Measurements from ENCODE around the gene MAPK1. TPM values are rescaled to one million over a fixed set of nuclear protein-coding genes. Genes with fewer than 3 reads are reported as not detected.
"Not testable (repeated sequence)": the region's sequence is repeated elsewhere in the genome, so short reads cannot be mapped to it uniquely, and the experiment has no call there.

Gene MAPK1
- total RNA-seq, 1 donor from 2014 or later = 119 TPM

DNA sequence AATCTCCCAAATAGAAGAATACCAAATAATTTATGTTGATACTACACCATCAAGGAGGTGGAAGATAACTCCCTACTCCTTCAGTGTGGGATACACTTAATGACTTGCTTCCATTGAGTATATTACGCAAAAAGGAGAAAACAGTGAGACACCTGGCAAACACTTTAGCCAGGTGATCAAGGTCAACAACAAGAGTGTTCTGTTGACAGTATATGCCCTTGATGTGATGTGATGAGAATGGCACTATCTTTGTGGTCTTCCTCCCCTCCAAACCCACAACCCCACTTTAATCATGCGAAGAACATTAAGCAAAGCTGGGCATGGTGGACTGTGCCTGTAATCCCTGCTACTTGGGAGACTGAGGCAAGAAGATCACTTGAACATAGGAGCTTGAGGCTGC, 26.0 kb downstream of the MAPK1 start:
- no peak for DNase-seq (ENCODE audit: low spot score)
- Mint-ChIP-seq H3K4me3 (ENCODE audit: unreplicated experiment) (no peak overlapping the region), H3K36me3 (ENCODE audit: low read depth, unreplicated experiment) (peaks cover under 1% of the 10 kb centered on the region), H3K9me3 (ENCODE audit: unreplicated experiment) (no peaks in the 10 kb centered on the region), H3K4me1 (ENCODE audit: unreplicated experiment) (peaks cover 13% of the 10 kb centered on the region), H3K27me3 (ENCODE audit: unreplicated experiment) (peaks cover 5% of the 10 kb centered on the region), H3K27ac (ENCODE audit: unreplicated experiment) (no peak overlapping the region)
- TF ChIP-seq, protein P1, sequence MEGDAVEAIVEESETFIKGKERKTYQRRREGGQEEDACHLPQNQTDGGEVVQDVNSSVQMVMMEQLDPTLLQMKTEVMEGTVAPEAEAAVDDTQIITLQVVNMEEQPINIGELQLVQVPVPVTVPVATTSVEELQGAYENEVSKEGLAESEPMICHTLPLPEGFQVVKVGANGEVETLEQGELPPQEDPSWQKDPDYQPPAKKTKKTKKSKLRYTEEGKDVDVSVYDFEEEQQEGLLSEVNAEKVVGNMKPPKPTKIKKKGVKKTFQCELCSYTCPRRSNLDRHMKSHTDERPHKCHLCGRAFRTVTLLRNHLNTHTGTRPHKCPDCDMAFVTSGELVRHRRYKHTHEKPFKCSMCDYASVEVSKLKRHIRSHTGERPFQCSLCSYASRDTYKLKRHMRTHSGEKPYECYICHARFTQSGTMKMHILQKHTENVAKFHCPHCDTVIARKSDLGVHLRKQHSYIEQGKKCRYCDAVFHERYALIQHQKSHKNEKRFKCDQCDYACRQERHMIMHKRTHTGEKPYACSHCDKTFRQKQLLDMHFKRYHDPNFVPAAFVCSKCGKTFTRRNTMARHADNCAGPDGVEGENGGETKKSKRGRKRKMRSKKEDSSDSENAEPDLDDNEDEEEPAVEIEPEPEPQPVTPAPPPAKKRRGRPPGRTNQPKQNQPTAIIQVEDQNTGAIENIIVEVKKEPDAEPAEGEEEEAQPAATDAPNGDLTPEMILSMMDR (IDR thresholded peaks at IDR 0.05; ENCODE audit: unreplicated experiment) = no peak

DNA sequence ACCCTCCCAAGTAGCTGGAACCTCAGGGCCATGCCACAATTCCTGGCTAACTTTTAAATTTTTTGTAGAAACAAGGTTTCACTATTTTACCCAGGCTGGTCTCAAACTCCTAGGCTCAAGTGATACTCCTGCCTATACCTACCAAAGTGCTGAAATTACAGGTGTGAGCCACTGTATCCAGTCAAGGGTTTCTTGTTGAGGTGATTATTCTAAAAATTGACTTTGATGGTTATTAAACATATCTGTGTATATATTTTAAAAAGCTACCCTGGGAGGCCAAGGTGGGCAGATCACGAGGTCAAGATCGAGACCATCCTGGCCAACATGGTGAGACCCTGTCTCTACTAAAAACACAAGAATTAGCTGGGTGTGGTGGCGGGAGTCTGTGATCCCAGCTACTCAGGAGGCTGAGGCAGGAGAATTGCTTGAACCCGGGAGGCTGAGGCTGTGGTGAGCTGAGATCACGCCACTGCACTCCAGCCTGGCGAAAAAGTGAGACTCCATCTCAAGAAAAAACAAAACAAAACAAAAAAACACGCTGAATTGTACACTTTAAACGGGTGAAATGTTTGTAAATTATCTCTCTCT, 27.1 kb downstream of the MAPK1 start:
- Mint-ChIP-seq H3K27me3 (ENCODE audit: unreplicated experiment) (peaks cover 5% of the 10 kb centered on the region), H3K27ac (ENCODE audit: unreplicated experiment) (no peak overlapping the region), H3K4me3 (ENCODE audit: unreplicated experiment) (no peak overlapping the region), H3K4me1 (ENCODE audit: unreplicated experiment) (peaks cover 20% of the 10 kb centered on the region), H3K9me3 (ENCODE audit: unreplicated experiment) (no peaks in the 10 kb centered on the region), H3K36me3 (ENCODE audit: low read depth, unreplicated experiment) (no peaks in the 10 kb centered on the region)
- TF ChIP-seq, protein P1 (IDR thresholded peaks at IDR 0.05; ENCODE audit: unreplicated experiment) = no peak
- no peak for DNase-seq (ENCODE audit: low spot score)

DNA sequence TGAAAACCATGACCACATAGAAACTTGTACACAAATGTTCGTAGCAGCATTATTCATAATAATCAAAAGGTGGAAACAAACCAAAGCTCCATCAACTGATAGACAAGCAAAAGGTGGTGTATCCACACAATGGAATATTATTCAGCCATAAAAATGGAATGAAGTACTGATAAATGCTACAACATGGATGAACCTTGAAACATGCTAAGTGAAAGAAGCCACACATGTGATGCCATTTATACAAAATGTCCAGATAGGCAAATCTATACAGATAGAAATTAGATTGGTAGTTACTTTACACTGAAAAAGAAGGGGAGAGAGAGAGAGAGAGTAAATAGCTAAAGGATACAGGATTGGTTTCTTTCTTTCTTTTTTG, 27.7 kb downstream of the MAPK1 start:
- Mint-ChIP-seq H3K36me3 (ENCODE audit: low read depth, unreplicated experiment) (no peaks in the 10 kb centered on the region), H3K4me1 (ENCODE audit: unreplicated experiment) (peaks cover 26% of the 10 kb centered on the region), H3K9me3 (ENCODE audit: unreplicated experiment) (no peaks in the 10 kb centered on the region), H3K27ac (ENCODE audit: unreplicated experiment) (no peak overlapping the region), H3K27me3 (ENCODE audit: unreplicated experiment) (peaks cover 5% of the 10 kb centered on the region), H3K4me3 (ENCODE audit: unreplicated experiment) (no peak overlapping the region)
- TF ChIP-seq, protein P1 (IDR thresholded peaks at IDR 0.05; ENCODE audit: unreplicated experiment) = no peak
- DNase-seq (ENCODE audit: low spot score) = no peak

DNA sequence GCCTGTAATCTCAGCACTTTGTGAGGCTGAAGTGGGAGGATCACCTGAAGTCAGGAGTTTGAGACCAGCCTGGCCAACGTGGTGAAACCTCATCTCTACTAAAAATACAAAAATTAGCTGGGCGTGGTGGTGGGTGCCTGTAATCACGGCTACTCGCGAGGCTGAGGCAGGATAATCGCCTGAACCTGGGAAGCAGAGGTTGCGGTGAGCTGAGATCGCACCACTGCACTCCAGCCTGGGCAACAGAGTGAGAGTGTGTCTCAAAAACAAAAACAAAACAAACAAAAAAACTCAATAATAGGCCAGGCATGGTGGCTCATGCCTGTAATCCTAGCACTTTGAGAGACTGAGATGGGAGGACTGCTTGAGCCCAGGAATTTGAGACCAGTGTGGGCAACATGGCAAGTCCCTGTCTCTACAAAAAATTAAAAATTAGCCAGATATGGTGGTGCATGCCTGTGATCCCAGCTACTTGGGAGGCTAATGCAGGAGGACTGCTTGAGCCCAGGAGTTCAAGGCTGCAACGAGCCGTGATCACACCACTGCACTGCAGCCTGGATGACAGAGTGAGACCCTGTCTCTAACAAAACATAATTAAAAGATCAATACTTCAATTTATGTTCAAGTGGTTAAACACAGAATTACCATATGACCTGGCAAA, 28.2 kb downstream of the MAPK1 start:
- not testable (repeated sequence) for H3K27ac Mint-ChIP-seq (ENCODE audit: unreplicated experiment); H3K27me3 Mint-ChIP-seq (ENCODE audit: unreplicated experiment); H3K9me3 Mint-ChIP-seq (ENCODE audit: unreplicated experiment); DNase-seq (ENCODE audit: low spot score); H3K4me3 Mint-ChIP-seq (ENCODE audit: unreplicated experiment); H3K36me3 Mint-ChIP-seq (ENCODE audit: low read depth, unreplicated experiment)
- peaks cover 29% of the 10 kb centered on the region for H3K4me1 Mint-ChIP-seq (ENCODE audit: unreplicated experiment)

DNA sequence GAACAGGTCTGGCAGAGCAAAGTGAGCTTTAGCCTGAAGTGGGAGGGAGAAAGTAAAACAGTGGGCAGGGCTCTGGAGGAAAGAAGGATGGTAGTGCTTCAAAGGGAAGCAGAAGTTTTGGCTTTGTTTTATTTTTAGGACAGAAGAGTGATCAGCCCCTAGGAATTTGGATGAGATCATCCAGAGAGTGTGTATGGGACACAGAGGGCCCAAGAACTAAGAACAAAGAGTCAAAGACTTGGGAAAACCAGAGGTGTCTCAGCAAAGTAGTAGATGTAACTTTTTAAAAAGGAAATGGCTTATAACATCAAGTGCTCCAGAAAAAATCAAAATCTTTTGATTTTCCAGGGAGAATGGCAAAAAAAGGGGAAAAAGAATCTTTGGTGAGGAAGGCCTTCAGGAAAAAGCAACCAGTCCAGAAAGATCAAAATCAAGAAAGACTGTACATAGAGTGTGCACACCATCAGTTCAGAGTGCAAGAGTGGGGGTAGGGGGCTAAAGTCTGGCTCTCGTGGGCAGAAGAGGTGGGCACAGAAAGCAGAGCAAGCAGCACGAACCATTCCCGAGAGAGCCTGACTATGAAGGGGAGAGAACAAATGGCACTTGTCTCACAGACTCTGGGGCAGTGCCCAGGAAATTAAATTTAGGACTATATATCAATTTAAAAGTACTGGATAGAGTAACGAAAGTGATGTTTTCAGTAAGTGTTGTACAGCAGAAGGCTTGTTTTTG, 30.0 kb downstream of the MAPK1 start:
- TF ChIP-seq, protein P1 (IDR thresholded peaks at IDR 0.05; ENCODE audit: unreplicated experiment) = no peak
- no peaks in the 10 kb centered on the region for H3K9me3 Mint-ChIP-seq (ENCODE audit: unreplicated experiment)
- peak; percentile 7 for DNase-seq (ENCODE audit: low spot score)
- peak overlapping the region; percentile 96 for H3K27ac Mint-ChIP-seq (ENCODE audit: unreplicated experiment)
- H3K4me3 Mint-ChIP-seq (ENCODE audit: unreplicated experiment) = peak overlapping the region; percentile 1
- H3K27me3 Mint-ChIP-seq (ENCODE audit: unreplicated experiment) = peaks cover 5% of the 10 kb centered on the region
- H3K36me3 Mint-ChIP-seq (ENCODE audit: low read depth, unreplicated experiment) = no peaks in the 10 kb centered on the region
- H3K4me1 Mint-ChIP-seq (ENCODE audit: unreplicated experiment) = peaks cover 29% of the 10 kb centered on the region

DNA sequence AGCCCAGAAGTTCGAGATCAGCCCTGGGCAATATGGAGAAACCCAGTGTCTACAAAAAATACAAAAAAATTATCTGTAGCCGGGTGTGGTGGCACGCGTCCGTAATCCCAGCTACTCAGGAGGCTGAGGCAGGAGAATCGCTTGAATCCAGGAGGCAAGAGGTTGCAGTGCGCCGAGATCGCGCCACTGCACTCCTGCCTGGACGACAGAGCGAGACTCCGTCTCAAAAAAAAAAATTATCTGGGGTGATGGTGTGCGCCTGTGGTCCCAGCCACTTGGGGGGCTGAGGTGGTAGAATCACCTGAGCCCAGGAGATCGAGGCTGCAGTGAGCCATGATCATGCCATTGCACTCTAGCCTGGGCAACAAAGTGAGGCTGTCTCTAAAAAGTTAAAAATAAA, 31.0 kb downstream of the MAPK1 start:
- not testable (repeated sequence) for DNase-seq (ENCODE audit: low spot score); H3K4me3 Mint-ChIP-seq (ENCODE audit: unreplicated experiment); H3K9me3 Mint-ChIP-seq (ENCODE audit: unreplicated experiment); H3K27me3 Mint-ChIP-seq (ENCODE audit: unreplicated experiment); H3K27ac Mint-ChIP-seq (ENCODE audit: unreplicated experiment); H3K36me3 Mint-ChIP-seq (ENCODE audit: low read depth, unreplicated experiment)
- H3K4me1 Mint-ChIP-seq (ENCODE audit: unreplicated experiment) = peaks cover 29% of the 10 kb centered on the region
